K562 (cell line): ENCODE results near the gene PEX6. TPM values are rescaled to one million over a fixed set of nuclear protein-coding genes. Genes with fewer than 3 reads are reported as not detected.

Experiments used
- BRD9 ChIP-seq: fragments of 450-650 bp; IDR thresholded peaks from 2 replicates; pipeline ENCODE4 v1.6.1; 2018; ENCODE audit warnings: low read depth; ENCODE audit not compliant: partially characterized antibody
- DLX4 ChIP-seq: fragments of 250-450 bp; sonication (Bioruptor Pico); IDR thresholded peaks from 2 replicates; pipeline ENCODE4 v1.6.1; 2021; ENCODE audit warnings: mild to moderate bottlenecking
- GATAD2B ChIP-seq: fragments of 450-650 bp; IDR thresholded peaks from 2 replicates; pipeline ENCODE4 v1.6.1; 2017; ENCODE audit warnings: mild to moderate bottlenecking, borderline replicate concordance
- HOXB6 ChIP-seq: fragments of 250-450 bp; sonication (Bioruptor Pico); IDR thresholded peaks from 2 replicates; pipeline ENCODE4 v1.5.1; 2022; ENCODE audit warnings: mild to moderate bottlenecking, borderline replicate concordance
- ZNF134 ChIP-seq: fragments of 250-450 bp; sonication (Bioruptor Pico); conservative IDR thresholded peaks from 2 replicates; pipeline ENCODE4 v1.4.0; 2020
- ZNF75A ChIP-seq: fragments of 450-650 bp; formaldehyde crosslinking; IDR thresholded peaks from 2 replicates; pipeline ENCODE4 v1.4.0; 2020; ENCODE audit warnings: mild to moderate bottlenecking
- ZSCAN32 ChIP-seq: fragments of 450-650 bp; formaldehyde crosslinking; IDR thresholded peaks from 2 replicates; pipeline ENCODE4 v1.4.0; 2020; ENCODE audit warnings: mild to moderate bottlenecking, moderate library complexity
- polyA plus RNA-seq, 8 experiments: library from polyadenylated mRNA; depleted of rRNA in 4 of 8; stranded (reverse) in 5 of 8; unstranded in 3 of 8; fragments of >200 nt; fragmentation: Nextera tagmentation in 2 of 8; fragmentation: Illumina TruSeq in 1 of 8; extraction: Ambion mirVana in 2 of 8; extraction: Trizol in 1 of 8; gene quantifications; 2 replicates each; pipeline versions ENCODE4 v1.2.1 to v1.2.3, GENCODE V29; 2011 to 2014; ENCODE audit warnings: inconsistent platforms in 1 of 8, missing spikeins in 1 of 8
- total RNA-seq, 7 experiments: library from RNA; depleted of rRNA in 6 of 7; stranded (reverse); fragments of >200 nt in 6 of 7; fragmentation: Illumina TruSeq in 2 of 7; extraction: Trizol in 2 of 7; gene quantifications; 2 replicates each; pipeline versions ENCODE4 v1.2.1 to v1.2.3, GENCODE V29; 2011 to 2021; ENCODE audit warnings: low replicate concordance in 1 of 7
- TF ChIP-seq, protein P1 (sequence below): fragments of 450-650 bp; IDR thresholded peaks from one replicate; pipeline ENCODE4 v1.6.1; 2018; ENCODE audit warnings: mild to moderate bottlenecking, moderate library complexity; ENCODE audit not compliant: partially characterized antibody
- TF ChIP-seq, protein P2 (sequence below), 2 experiments: fragments of 450-650 bp in 1 of 2; sonication (generic) in 1 of 2; formaldehyde crosslinking in 1 of 2; IDR thresholded peaks; 2 replicates each; pipeline versions ENCODE4 v1.7.1 to v1.9.0; 2016 to 2022; ENCODE audit warnings: inconsistent platforms in 1 of 2, mild to moderate bottlenecking in 1 of 2, missing genetic modification reagents in 1 of 2

Gene PEX6
- total and polyA plus RNA-seq, 9 of the 15 experiments (the other 6 are each of a cell fraction or from before 2014, with no cell fraction given): 0.17 to 20.8 (median 6.9) TPM

DNA sequence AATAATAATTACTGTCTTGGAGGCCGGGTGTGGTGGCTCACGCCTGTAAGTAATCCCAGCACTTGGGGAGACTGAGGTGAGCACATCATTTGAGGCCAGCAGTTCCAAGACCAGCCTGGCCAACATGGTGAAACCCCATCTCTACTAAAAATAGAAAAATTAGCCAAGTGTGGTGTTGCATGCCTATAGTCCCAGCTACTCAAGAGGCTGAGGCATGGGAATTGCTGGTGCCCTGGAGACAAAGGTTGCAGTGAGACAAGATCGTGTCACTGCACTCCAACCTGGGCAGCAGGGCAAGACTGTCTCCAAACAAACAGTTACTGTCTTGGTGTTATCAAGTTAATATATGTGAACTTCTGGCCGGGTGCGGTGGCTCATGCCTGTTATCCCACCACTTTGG lies 47.4 kb upstream of the PEX6 start (continued):
- TF ChIP-seq DLX4 (CRISPR knock-in tag) (no peak), BRD9 (no peak), ZSCAN32 (CRISPR knock-in tag) (no peak), GATAD2B (no peak), HOXB6 (CRISPR knock-in tag) (no peak), ZNF134 (CRISPR knock-in tag) (no peak), ZNF75A (CRISPR knock-in tag) (no peak)
- TF ChIP-seq, protein P1, sequence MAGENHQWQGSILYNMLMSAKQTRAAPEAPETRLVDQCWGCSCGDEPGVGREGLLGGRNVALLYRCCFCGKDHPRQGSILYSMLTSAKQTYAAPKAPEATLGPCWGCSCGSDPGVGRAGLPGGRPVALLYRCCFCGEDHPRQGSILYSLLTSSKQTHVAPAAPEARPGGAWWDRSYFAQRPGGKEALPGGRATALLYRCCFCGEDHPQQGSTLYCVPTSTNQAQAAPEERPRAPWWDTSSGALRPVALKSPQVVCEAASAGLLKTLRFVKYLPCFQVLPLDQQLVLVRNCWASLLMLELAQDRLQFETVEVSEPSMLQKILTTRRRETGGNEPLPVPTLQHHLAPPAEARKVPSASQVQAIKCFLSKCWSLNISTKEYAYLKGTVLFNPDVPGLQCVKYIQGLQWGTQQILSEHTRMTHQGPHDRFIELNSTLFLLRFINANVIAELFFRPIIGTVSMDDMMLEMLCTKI: no peak
- TF ChIP-seq, protein P2, sequence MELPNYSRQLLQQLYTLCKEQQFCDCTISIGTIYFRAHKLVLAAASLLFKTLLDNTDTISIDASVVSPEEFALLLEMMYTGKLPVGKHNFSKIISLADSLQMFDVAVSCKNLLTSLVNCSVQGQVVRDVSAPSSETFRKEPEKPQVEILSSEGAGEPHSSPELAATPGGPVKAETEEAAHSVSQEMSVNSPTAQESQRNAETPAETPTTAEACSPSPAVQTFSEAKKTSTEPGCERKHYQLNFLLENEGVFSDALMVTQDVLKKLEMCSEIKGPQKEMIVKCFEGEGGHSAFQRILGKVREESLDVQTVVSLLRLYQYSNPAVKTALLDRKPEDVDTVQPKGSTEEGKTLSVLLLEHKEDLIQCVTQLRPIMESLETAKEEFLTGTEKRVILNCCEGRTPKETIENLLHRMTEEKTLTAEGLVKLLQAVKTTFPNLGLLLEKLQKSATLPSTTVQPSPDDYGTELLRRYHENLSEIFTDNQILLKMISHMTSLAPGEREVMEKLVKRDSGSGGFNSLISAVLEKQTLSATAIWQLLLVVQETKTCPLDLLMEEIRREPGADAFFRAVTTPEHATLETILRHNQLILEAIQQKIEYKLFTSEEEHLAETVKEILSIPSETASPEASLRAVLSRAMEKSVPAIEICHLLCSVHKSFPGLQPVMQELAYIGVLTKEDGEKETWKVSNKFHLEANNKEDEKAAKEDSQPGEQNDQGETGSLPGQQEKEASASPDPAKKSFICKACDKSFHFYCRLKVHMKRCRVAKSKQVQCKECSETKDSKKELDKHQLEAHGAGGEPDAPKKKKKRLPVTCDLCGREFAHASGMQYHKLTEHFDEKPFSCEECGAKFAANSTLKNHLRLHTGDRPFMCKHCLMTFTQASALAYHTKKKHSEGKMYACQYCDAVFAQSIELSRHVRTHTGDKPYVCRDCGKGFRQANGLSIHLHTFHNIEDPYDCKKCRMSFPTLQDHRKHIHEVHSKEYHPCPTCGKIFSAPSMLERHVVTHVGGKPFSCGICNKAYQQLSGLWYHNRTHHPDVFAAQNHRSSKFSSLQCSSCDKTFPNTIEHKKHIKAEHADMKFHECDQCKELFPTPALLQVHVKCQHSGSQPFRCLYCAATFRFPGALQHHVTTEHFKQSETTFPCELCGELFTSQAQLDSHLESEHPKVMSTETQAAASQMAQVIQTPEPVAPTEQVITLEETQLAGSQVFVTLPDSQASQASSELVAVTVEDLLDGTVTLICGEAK (IDR thresholded peaks at IDR 0.05): no peak
- TF ChIP-seq, protein P2 (CRISPR knock-in tag; IDR thresholded peaks at IDR 0.05): no peak
